Liver (tissue), 3 donors: ENCODE data around the gene ALKAL2.

Experiments
- TAF1 ChIP-seq: conservative IDR thresholded peaks from 2 replicates; pipeline ENCODE4 v1.6.1; 2016; ENCODE audit warnings: antibody characterized with exemption, mild to moderate bottlenecking
- TF ChIP-seq, protein P1 (sequence below): fragments of 150-350 bp; IDR thresholded peaks from 2 replicates; pipeline ENCODE4 v1.5.1; 2017; ENCODE audit warnings: improper control_type of control experiment, low read depth, low read length; ENCODE audit not compliant: missing input control
- donor health status: healthy.
- donor health status: healthy.

DNA sequence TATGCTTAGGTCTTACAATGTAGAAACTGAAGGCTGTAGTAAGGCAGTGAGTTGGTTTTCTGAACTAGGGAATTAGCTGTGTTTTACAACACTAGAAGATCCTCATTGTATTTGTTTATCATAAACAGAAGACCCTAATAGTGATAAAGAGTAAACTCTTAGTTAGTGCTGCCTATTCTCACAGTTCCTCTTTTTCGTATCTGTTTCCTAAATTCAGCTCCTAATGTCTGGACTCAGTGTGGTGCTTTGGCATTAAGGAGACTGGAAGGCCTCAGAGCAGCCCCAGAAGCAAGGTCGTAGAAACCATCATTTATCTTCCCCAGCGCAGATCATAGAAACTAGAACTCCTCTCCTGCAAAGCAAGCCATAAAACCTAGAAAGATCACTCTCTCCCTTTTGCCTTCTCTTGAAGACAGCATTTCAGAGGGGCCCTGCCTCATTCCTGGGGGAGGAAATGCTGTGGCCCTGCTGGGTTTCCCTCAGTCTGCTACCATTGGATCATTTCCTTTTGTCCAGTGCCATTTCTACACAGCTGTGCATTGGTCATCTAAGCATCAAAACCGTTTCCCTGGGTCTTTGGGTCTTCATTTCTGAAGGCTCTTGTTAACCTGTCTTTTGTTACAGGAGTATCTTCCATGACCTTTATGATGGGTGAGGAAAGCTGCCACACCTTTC, 18.4 kb downstream of the ALKAL2 start:
- TF ChIP-seq, protein P1, sequence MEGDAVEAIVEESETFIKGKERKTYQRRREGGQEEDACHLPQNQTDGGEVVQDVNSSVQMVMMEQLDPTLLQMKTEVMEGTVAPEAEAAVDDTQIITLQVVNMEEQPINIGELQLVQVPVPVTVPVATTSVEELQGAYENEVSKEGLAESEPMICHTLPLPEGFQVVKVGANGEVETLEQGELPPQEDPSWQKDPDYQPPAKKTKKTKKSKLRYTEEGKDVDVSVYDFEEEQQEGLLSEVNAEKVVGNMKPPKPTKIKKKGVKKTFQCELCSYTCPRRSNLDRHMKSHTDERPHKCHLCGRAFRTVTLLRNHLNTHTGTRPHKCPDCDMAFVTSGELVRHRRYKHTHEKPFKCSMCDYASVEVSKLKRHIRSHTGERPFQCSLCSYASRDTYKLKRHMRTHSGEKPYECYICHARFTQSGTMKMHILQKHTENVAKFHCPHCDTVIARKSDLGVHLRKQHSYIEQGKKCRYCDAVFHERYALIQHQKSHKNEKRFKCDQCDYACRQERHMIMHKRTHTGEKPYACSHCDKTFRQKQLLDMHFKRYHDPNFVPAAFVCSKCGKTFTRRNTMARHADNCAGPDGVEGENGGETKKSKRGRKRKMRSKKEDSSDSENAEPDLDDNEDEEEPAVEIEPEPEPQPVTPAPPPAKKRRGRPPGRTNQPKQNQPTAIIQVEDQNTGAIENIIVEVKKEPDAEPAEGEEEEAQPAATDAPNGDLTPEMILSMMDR = no peak
- no peak for TF ChIP-seq TAF1
